ENCODE data around the gene SRL. TPM values are rescaled to one million over a fixed set of nuclear protein-coding genes. Genes with fewer than 3 reads are reported as not detected.

The SRL gene
- total RNA-seq, 4 donors from 2014 or later = 0.35 to 1.7 (median 0.63) TPM

- Histone ChIP-seq H3K36me3 (peaks cover 0 to 9% (median 0%) of the 10 kb centered on the region in 3 donors), H3K4me1 (peaks cover 0 to 11% (median 4%) of the 10 kb centered on the region in 4 donors), H3K27me3 (no peaks in the 10 kb centered on the region), H3K9me3 (no peaks in the 10 kb centered on the region), H3K27ac (no peak overlapping the region), H3K4me3 (no peak overlapping the region)
- DNase-seq = no peak
- TF ChIP-seq CTCF (IDR thresholded peaks at IDR 0.05) (no peak), POLR2A (IDR thresholded peaks at IDR 0.05) (no peak)
Observed at GRCh38 chr16:4265676-4266075, 23.8 kb upstream of the SRL start.

GRCh38 chr16:4264546-4264945 lies 22.7 kb upstream of the SRL start:
- Histone ChIP-seq H3K27me3 (no peaks in the 10 kb centered on the region), H3K4me1 (peaks cover 0 to 7% (median 2%) of the 10 kb centered on the region in 4 donors), H3K4me3 (no peak overlapping the region), H3K27ac (peak overlapping the region in 3 of 4 donors; percentile 30 to 57 (median 44)), H3K9me3 (no peaks in the 10 kb centered on the region), H3K36me3 (peaks cover 0 to 9% (median 0%) of the 10 kb centered on the region in 3 donors)
- no peak for TF ChIP-seq POLR2A (IDR thresholded peaks at IDR 0.05)
- TF ChIP-seq CTCF (IDR thresholded peaks at IDR 0.05) = no peak
- DNase-seq = no peak

GRCh38 chr16:4263504-4264436 lies 21.9 kb upstream of the SRL start:
- H3K4me1 ChIP-seq = peaks cover 0 to 7% (median 2%) of the 10 kb centered on the region in 4 donors
- H3K27me3 ChIP-seq = no peaks in the 10 kb centered on the region
- no peaks in the 10 kb centered on the region for H3K9me3 ChIP-seq
- H3K4me3 ChIP-seq = no peak overlapping the region
- H3K27ac ChIP-seq = peak overlapping the region in 3 of 4 donors; percentile 30 to 57 (median 44)
- DNase-seq = peak; percentile 30 to 76 (median 69)
- no peak for TF ChIP-seq CTCF (IDR thresholded peaks at IDR 0.05)
- no peak for TF ChIP-seq POLR2A (IDR thresholded peaks at IDR 0.05)
- H3K36me3 ChIP-seq = peaks cover 0 to 9% (median 0%) of the 10 kb centered on the region in 3 donors

GRCh38 chr16:4262303-4262835 lies 20.5 kb upstream of the SRL start:
- Histone ChIP-seq H3K27me3 (no peaks in the 10 kb centered on the region), H3K9me3 (no peaks in the 10 kb centered on the region), H3K27ac (no peak overlapping the region), H3K4me3 (no peak overlapping the region), H3K4me1 (peaks cover 0 to 8% (median 4%) of the 10 kb centered on the region in 4 donors), H3K36me3 (peaks cover 0 to 9% (median 0%) of the 10 kb centered on the region in 3 donors)
- DNase-seq = no peak
- TF ChIP-seq CTCF (IDR thresholded peaks at IDR 0.05) (no peak), POLR2A (IDR thresholded peaks at IDR 0.05) (no peak)

GRCh38 chr16:4261557-4262172 lies 19.8 kb upstream of the SRL start:
- no peaks in the 10 kb centered on the region for H3K9me3 ChIP-seq
- peak in 5 of 6 experiments; percentile 23 to 50 (median 42) for TF ChIP-seq CTCF (IDR thresholded peaks at IDR 0.05)
- TF ChIP-seq POLR2A (IDR thresholded peaks at IDR 0.05) = no peak
- no peak for DNase-seq
- H3K27me3 ChIP-seq = no peaks in the 10 kb centered on the region
- no peak overlapping the region for H3K27ac ChIP-seq
- H3K36me3 ChIP-seq = peaks cover 0 to 9% (median 0%) of the 10 kb centered on the region in 3 donors
- no peak overlapping the region for H3K4me3 ChIP-seq
- peaks cover 0 to 9% (median 4%) of the 10 kb centered on the region in 4 donors for H3K4me1 ChIP-seq
